HG02588 (cell line): ENCODE measurements around the gene CACNA1C.

ENCODE experiments used
- ATAC-seq: cut with Tn5 transposase; IDR thresholded peaks from one replicate; pipeline ENCODE4 v1.9.1; 2021; ENCODE audit warnings: mild to moderate bottlenecking, moderate library complexity; ENCODE audit not compliant: unreplicated experiment

CACNA1C gene

DNA sequence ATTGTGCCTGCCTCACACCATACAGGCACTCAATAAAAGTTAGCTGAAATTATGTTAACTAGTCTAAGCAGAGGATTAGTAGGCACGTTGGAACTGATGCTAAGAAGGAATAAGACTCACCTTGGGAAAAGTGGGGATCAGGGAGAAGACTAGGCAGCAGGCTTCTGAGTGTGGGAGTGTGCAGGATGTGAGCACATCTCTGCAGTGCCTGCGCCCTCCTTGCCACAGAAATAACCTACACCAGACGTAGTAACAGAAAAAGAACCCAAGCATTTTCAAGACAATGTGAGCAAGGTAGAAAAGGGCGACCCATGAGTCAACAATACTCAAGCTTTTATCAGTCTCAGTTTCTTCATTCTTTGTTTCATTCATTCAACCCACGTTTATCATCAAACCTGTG lies 113.9 kb downstream of the CACNA1C start:
- no peak for ATAC-seq

DNA sequence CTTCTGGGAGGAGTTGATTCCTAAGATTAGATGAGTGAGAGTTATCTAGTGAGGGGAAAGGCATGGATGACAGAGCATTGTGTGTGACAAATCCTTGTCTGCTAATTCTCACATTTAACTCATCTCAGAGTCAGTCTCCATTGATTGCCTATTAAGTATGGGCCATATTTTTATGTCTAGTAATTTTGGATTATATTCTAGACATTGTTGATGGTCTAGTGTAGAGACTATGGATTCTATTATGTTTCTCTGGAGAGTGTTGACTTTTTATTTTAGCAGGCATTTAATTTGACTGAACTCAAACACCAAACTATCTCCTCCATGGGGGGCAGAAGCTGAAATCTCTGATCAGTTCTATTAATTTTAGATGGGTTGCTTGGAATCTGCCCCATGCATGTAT lies 114.4 kb downstream of the CACNA1C start:
- ATAC-seq = no peak

DNA sequence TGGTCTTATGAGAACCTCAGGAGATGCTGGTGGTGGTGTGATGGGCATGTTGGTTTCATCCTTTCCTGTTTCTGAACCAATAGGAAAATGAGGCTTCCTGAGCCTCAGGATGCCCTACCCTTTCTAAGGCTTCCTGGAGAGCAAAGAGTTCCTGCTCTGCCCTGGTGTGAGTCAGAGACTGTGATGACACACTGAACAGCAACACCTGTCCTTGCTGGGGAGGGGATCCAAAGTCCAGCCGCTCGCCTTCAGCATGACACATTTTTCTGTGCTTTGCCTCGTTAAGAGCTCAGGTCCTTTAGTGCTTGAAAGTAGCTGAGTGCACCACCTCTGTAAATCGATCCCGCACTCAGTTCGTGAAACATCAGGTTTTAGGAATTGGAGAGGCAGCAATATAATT lies 116.0 kb downstream of the CACNA1C start:
- ATAC-seq = no peak

DNA sequence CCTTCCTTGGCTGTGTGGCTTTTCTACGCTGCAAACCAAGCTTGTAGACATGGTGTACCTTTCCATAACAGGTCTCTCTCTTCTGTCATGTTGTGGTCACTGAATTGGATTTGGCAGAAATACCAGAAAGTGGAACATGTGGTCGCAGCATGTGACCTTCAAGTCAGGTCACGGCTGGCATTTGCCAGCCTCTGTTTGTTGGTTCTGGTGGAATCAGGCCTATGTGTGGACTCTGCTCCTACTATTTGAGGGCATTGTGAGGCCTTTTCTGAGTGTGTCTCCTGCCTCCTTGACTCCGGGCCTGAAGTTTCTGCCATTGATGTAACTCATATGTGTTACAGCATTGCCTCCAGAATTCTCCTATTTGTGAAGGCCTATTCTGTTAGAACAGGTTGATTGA lies 116.7 kb downstream of the CACNA1C start:
- ATAC-seq = no peak

DNA sequence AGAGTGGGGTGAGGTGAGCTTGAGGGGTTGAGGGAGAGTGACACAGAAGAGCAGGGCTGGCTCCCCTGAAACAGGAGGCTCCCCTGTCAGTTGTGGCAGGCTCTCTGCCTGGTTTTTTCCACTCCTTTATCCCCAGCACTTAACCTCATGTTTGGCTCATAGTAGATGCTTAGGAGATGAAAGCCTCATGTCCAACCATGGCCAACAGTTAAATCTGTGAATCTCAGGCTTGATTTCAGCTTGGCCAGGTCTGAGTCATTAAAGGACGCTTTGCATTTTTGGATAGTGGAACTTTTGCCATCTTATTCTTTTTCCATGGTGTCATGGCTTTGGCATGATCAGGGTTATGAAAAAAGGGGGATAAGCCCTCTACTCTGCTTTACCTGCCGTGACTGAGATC lies 117.2 kb downstream of the CACNA1C start:
- no peak for ATAC-seq

DNA sequence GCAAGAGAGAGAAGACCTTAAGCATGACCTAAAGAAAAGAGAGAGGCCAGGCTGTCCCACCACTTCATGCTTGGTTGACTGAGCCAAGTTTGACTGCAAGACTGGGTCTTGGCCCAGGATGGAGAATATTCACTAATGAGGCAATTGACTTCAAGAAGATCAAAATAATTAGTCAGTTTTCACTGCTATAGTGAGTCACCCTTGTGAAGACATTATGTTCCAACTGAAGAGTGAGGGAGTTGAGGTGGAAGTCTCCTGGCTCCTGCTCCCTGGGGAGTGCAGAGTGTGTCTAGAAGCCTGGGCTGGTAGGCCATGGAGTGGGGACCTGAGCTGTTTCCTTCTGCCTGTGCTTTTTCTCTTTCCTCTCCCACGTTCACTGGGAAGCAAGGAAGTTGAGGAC lies 117.6 kb downstream of the CACNA1C start:
- no peak for ATAC-seq

DNA sequence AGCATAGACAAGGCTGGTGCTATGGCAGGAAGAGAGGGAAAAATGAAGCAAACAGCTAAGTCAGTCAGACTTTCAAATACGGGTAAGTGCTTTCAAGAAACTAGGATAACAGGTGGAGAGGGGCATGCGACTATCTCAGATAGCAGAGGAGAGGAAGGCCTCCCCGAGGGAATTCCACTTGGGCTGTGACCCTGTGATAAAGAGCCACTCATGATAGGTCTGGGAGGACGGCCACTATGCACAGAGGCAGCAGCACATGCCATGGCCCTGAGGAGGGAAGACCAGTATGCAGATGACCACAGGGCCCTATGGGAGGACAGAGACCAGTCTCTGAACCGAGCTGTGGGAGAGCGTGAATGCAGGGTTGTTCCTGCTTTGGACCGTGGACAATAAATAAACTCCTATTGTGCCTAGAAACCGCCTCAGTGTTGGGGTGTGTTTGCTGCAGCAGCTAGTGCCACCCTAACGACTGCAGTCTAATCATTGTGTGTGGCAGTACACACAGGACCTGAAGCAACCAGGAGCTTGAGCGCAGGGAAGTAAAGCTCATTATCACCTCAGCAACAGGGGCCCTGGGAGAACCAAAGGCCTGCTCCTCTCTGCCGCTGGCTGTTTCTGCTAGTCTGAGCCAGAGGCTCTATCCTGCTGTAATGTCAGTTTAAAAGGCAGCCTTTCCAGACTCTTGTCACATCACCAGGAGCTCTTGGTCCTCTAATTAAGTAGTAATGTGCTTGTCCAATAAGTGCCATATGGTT lies 119.1 kb downstream of the CACNA1C start:
- no peak for ATAC-seq

DNA sequence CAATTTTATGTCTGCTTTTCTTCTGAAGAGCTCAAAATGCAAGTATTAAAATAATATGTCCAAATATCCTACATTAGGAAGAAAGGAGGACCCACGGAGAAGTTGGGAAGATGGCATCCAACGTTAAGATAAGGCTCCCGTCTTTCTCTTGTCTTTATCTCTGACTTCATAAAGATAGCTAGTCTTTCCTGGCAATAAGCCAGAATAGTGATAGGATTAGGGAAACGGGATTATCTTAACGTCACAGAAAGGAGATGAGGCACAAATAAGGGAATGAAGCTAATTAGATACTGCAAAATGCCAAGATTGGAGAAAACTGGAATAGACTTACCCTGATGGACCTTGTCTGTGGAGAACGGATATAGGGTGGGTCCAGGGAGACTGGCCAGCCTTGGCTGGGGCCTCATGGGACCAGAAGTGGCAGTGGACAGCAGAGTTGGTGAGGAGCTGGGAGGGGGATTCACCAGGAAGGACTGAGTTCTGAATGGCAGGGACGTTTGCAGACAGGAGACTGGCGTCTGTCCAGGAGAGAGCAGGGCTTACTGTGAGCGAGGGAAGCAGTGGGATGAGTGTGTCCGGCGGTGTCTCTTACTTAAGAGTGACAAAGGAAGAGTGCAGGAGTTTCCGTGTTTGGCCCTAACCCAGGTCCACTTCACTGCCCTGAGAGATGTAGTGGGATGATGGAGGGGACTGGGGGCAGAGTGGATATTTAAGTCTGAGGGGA lies 119.9 kb downstream of the CACNA1C start:
- ATAC-seq = no peak

DNA sequence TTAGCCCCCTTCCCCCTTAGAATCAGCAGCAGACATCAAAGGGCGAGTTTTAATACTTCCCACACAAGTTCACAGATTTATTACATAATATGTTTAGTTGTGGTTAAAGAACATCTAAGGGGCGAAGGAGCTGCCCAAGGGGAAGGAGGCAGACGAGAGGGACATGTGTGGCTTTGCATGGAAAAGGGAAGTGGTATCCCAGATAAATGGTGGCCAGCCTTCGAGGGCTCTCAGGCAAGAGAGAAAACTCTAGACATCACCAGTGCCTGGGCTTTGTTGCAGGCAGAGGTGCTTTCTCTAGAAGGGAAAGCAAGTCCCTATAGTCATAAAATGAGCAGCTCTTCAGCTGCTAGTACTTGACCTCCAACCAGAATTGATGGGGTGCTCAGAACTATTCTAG lies 121.2 kb downstream of the CACNA1C start:
- ATAC-seq = no peak

DNA sequence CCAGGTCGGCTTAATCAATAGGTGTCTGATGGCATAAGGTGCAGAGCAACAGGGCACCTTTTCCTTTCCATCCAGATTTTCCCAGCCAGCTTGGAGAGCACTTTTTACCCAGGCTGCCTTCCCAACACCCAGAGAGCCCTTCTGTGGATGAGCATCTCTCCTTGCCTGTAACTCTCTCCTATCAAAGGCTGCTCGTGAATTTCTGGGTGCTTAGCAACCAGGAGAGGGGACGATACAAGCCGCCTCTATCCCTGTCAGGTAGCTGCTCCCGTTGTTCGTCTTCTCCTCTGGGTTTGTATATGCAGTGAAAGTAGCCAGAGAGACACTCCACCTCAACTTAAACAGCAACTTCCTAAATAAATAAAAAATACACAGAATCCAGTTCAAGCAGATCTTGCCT lies 124.2 kb downstream of the CACNA1C start:
- no peak for ATAC-seq

DNA sequence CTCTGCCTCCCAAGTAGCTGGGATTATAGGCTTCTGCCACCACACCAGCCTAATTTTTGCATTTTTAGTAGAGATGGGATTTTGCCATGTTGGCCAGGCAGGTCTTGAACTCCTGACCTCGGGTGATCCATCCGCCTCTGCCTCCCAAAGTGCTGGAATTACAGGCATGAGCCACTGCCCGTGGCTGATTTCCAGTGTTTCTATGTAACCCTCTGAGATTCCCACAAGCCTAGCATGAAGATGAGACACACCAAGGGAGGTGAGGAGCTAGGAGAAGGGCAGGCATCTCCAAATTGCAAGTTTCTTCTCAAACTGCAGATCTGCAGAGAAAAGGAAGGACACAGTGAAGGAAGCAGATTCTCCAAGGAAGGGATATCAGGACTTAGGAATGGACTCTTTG lies 125.0 kb downstream of the CACNA1C start:
- ATAC-seq = no peak

DNA sequence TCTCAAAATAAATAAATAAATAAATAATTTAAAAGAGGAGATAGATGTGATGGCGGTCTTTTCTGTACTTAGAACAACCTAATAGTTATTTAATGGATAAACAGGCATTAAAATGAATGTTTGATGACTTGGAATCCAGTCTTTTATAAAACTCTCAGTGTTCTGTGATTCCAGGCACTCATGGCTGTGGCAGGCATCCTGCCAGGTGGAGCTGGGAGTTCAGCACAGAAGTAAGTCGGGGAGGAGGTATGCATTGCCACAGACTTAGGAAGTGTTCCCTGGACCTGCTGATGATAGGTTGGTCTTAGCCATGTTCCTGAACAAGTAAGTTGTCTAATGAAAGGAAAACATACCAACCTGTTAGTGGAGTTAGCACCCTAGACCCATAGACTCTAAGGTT lies 126.3 kb downstream of the CACNA1C start:
- ATAC-seq = no peak

DNA sequence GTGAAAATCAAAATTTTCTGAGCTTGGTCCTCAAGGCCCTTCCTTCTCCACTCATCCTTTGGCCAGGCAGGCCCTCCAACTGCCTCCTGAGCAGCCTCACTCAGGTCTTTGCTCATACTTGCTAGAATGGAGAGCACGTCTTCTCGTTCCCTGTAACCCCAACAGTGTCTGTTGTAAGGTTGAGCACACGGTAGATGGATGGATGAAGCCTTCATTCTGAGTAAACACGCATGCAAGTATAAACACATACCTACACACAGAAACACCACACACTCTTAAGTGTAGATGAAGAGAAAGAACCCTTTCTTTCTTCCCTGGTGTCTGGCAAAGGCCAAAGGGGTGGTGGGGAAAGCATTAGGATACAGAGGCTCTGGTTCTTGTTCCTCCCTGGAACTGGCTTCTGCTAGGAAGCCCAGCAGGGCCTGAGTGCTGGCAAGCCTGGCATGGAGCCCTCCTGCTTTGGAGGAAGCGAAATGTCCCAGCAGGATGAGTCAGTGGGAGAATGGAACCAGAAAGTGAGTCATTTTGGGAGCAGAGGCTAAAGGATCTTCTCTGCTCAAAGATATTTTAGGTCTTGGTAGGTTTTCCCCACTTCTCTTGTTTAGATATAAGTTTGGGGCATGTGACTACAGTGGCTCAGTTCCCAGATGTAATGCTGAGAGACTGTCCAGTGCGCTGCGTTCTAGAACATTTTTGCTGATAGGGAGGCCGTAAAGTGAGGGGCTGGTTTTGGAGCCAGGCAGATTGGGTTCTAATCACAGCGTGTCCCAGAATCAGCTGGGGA lies 127.4 kb downstream of the CACNA1C start:
- ATAC-seq = no peak

DNA sequence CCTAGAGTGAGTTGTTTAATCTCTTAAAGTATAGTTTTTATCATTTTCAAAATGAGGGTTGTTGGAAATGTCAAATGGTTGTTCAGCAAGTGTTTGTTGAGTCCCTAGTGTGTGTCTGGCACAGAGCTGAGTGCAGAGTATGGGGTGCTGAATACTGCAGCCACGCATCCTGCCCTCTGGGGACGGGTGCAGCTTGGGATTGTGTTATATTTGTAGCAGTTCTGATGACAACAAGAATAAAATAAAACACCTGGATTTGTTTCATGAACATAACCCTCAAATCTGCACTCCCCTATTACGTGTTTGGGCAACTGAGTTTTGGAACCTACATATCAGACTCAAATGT lies 127.9 kb downstream of the CACNA1C start:
- ATAC-seq = no peak

DNA sequence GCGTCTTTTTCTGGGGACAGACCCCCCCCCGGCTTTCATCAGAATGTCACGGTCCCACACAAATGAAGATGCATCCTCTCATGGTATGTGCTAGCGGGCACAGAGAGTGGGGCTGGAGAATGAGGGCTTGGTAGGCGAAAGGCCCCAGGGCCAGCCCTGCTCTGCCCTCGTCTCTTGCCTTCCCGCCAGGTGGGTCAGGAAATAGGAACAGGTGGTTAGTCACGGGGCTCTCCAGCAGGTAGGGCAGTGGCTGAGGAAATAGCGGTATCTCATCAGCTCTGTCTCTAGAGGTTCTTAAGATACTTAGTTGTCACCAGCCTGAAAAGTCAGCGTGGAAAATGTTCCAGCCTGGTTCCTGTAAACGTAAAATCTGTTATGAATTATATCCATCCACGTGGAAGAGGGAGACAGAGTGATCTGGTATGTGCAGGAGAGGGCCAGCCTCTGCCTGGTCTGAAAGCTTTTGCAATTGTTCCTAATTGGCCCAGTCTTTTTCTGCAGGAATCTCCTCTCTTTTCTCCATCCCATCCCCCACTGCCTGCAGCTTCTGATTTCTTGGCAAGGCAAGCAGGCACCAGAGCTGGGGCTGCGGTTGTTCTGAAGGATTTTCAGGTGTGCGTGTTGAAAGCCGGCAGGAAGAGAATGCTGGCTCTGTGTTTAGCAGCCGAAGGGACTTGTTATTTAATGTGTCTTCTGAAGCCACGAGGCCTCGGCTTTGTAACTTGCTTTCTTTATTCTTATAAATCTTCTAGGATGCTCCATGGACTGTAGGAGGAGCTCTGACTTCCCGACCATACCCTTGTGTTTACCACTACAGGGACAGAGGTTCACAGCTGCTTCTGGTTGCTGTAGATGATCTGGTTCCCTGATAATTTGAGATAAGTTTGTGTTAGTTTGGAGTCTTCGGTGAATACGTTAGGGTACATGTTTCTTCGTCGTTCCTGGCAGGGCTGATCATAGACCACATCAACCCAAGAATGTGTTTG lies 131.1 kb downstream of the CACNA1C start:
- no peak for ATAC-seq

DNA sequence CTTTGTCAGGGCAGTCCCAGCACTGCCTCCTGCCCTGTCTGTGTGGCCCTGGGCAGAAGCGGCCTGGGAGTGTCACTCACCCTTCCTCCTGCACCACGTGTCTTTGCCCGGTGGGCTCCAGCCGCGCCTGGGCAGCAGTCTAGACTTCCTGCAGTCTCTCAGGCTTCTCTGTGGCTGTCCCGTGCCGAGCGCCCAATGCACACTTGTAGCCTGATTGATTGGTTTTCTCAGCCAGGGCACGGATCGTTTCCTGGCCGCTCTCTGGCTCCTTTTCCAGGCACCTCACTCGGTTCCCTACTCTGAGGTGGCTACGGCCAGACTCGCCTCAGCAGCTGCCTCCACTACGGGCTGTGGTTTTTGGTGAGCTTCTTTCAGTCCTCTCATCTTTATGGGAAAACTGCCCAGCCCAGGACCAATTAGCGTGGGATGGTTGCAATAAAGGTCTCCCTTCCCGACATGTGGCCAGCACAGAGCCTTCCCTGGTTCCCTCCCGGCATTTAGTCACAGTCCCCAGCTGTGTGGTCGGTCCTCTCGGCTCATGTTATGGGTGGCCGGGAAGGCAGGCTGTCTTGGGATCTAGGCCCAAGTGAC lies 133.1 kb downstream of the CACNA1C start:
- ATAC-seq = no peak

DNA sequence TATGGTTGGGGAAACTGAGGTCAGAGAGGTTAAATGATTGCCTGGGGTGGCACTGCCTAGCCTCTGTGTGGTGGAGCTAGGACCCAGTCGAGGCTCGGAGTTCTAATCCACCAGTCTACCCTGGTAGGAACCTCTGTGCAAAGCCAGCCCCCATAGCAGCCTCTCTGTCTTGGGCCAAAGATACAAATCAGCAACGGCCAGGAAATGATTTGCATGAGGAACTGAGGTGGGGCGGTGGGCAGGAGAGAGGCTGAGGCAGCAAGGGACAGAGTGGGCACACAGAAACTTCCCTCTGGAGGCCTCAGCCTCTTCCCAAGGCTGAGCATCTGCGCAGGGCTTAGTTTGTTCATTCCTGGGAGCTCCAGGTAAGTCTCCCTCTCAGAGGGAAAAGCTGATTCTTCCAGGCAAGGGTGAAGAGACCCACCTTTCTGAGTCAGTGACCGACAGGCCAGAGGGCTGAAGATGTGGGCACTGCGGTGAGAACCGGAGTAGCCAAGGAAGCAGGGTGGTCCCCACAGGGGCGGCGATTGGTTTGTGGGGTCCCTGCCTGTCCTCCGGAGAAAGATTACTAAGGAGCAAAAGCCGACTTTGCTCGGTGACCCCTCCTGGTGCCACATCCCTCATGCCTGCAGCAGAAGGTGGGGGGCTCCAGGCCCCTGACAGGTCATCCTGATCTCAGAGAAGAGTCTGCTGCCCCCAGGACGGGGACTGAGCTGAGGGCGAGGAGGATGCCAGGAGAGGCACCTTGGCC lies 134.6 kb downstream of the CACNA1C start:
- no peak for ATAC-seq

DNA sequence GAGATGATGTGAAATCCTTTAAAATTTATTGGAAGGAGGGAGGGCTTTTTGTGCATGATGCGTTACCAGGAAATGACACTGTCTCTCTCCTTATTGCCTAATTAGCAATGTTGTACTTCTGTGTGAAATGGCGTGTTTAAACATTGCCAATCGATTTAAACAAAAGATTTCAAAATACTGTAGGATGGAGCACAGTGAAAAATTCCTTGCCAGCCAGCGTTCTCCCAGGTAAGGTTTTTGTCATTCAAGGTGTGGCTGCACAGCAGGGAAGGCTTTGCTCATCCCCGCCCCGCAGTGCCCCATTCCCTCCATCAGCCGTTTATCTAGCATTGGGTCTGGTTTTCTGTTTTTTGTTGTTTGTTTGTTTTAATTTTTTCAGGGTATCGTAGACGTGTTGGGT lies 137.3 kb downstream of the CACNA1C start:
- no peak for ATAC-seq

DNA sequence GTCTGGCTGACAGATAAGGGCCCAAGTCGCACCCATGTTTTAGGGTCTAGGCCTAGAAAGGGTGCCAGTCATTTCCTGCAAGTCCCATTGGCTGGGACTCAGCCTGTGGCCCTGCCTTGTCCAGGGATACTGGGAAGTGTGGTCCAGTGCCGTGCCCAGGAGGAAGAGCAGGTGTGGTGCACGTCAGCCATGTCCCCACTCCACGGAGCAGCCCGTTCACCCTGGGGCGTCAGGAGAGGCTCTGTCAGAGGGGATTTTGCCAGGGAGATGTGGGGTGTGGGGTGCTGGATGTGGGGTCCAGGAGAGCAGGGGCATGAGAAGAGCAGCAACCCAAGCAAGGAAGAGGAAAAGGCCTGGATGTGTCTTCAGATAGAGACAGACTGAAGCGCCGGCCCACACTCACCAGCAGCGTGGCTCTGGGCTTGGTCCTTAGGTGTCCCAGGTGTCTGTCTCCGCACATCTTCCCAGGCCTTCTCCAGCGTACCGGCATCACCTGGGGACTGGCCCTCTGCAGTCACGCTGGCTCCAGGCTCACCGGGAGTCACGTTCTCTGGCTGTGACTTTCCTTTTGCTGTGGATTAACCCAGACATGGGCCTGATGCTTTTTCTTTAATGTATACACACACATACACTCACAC lies 138.2 kb downstream of the CACNA1C start:
- no peak for ATAC-seq
